Right lobe of liver (tissue), 6 donors: ENCODE data around the gene HSD11B1L. TPM values are rescaled to one million over a fixed set of nuclear protein-coding genes. Genes with fewer than 3 reads are reported as not detected.

Experiments used
- ATAC-seq, 4 donors: fragments of 200-7000 bp; cut with Tn5 transposase; one replicate each; pipeline ENCODE4 v1.9.1; 2020; ENCODE audit warnings: mild to moderate bottlenecking in 4 of 4, moderate library complexity in 4 of 4
- DNase-seq, 3 donors: peaks; one replicate each; pipeline ENCODE4 v3.0.0-alpha.2; 2020
- H3K27ac ChIP-seq, 3 donors: fragments of 200-600 bp; one replicate each; pipeline ENCODE4 v1.8.0; 2022
- H3K27me3 ChIP-seq, 2 donors: fragments of 200-600 bp; one replicate each; pipeline ENCODE4 v1.8.0; 2022
- H3K36me3 ChIP-seq, 4 donors: fragments of 200-600 bp; sonication (generic) in 1 of 4; one replicate each; pipeline versions ENCODE4 v1.5.1 to v1.8.0; 2017 to 2022; ENCODE audit warnings: control low read depth in 1 of 4
- H3K4me1 ChIP-seq, 4 donors: fragments of 200-600 bp; sonication (generic) in 1 of 4; one replicate each; pipeline versions ENCODE4 v1.5.1 to v1.8.0; 2017 to 2022; ENCODE audit warnings: control low read depth in 1 of 4
- H3K4me3 ChIP-seq, 3 donors: fragments of 200-600 bp; one replicate each; pipeline ENCODE4 v1.8.0; 2022
- H3K9me3 ChIP-seq, 4 donors: fragments of 200-600 bp; sonication (generic) in 1 of 4; one replicate each; pipeline versions ENCODE4 v1.5.1 to v1.8.0; 2017 to 2022; ENCODE audit warnings: control low read depth in 1 of 4
- CTCF ChIP-seq, 4 donors: fragments of 200-600 bp in 3 of 4; fragments of 450-650 bp in 1 of 4; IDR thresholded peaks; one replicate each; pipeline versions ENCODE4 v1.5.1 to v1.8.0; 2016 to 2022; ENCODE audit warnings: antibody characterized with exemption in 4 of 4, mild to moderate bottlenecking in 2 of 4
- POLR2A ChIP-seq: fragments of 450-650 bp; IDR thresholded peaks from one replicate; pipeline ENCODE4 v1.6.1; 2017; ENCODE audit warnings: antibody characterized with exemption, mild to moderate bottlenecking
- WGBS: methylation state at CpG from one replicate; pipeline ENCODE4 v1.1.6; 2018; ENCODE audit warnings: low coverage, low lambda C conversion rate; ENCODE audit not compliant: insufficient coverage; ENCODE audit errors: missing lambda C conversion rate; 5-methylcytosine and 5-hydroxymethylcytosine counted together
- intact Hi-C, 2 donors: fragments of 100-400 bp; cut with DNase I; formaldehyde crosslinking; loops; one replicate each; pipeline versions ENCODE4 v1.11.2 to v1.14.1; 2022
- total RNA-seq, 6 experiments: library from RNA; depleted of rRNA in 2 of 6; stranded (reverse); fragments of >200 nt in 2 of 6; fragmentation: NEBNext Ultra II Directional in 3 of 6; extraction: Animal tissue kit (Norgen Biotek cat#: 25700) in 3 of 6; gene quantifications; one replicate each; pipeline versions ENCODE4 v1.1.0 to v1.2.4, GENCODE V29; 2016 to 2023
- donor health status: DM: no; HTN: yes; CAD: no.
- donor health status: DM: no; HTN: no; CAD: no.
- donor health status: DM: no; HTN: no; CAD: no.
- donor health status: DM: no; HTN: yes; CAD: no.
- donor health status: DM: no; HTN: yes; CAD: no.

Gene HSD11B1L
- total RNA-seq, 6 experiments from 2014 or later, result 1.6 to 10.3 (median 4.0) TPM

GRCh38 chr19:5674714-5675113 lies 6.1 kb upstream of the HSD11B1L start:
- intact Hi-C loops, result loop anchor here (5.0 to 10.0 kb wide), 2 partner anchors 47 to 60 kb away; no protein-coding TSS in a partner anchor
- H3K27ac ChIP-seq, result no peak overlapping the region
- peaks cover 0 to 5% (median 0%) of the 10 kb centered on the region in 4 donors for H3K4me1 ChIP-seq
- no peaks in the 10 kb centered on the region for H3K27me3 ChIP-seq
- H3K9me3 ChIP-seq, result no peaks in the 10 kb centered on the region
- 100% methylated on average over 3 of the region's 5 CpGs for WGBS
- peaks cover 0 to 6% (median 0%) of the 10 kb centered on the region in 4 donors for H3K36me3 ChIP-seq
- H3K4me3 ChIP-seq, result no peak overlapping the region
- no peak for DNase-seq
- no peak for TF ChIP-seq CTCF (IDR thresholded peaks at IDR 0.05)
- TF ChIP-seq POLR2A, result no peak
- no peak for ATAC-seq

GRCh38 chr19:5676105-5676771 lies 4.6 kb upstream of the HSD11B1L start:
- Histone ChIP-seq H3K27me3 (no peaks in the 10 kb centered on the region), H3K4me3 (no peak overlapping the region), H3K36me3 (no peaks in the 10 kb centered on the region), H3K9me3 (no peaks in the 10 kb centered on the region), H3K4me1 (peaks cover 0 to 6% (median 0%) of the 10 kb centered on the region in 4 donors), H3K27ac (no peak overlapping the region)
- TF ChIP-seq POLR2A, result no peak
- ATAC-seq (no peak), DNase-seq (no peak)
- WGBS, result 73% methylated on average over 3 of the region's 17 CpGs
- intact Hi-C loops, result loop anchor here in 1 of 2 donors (10.0 kb wide), 1 partner anchor 61 kb away; no protein-coding TSS in a partner anchor

- TF ChIP-seq POLR2A (no peak), CTCF (IDR thresholded peaks at IDR 0.05) (no peak)
- ATAC-seq, result no peak
- Histone ChIP-seq H3K27me3 (no peaks in the 10 kb centered on the region), H3K27ac (no peak overlapping the region), H3K9me3 (no peaks in the 10 kb centered on the region), H3K4me3 (no peak overlapping the region), H3K4me1 (peaks cover 0 to 6% (median 0%) of the 10 kb centered on the region in 4 donors), H3K36me3 (no peaks in the 10 kb centered on the region)
- 70% methylated on average over 4 of the region's 13 CpGs for WGBS
- intact Hi-C loops, result loop anchor here in 1 of 2 donors (10.0 kb wide), 1 partner anchor 62 kb away; no protein-coding TSS in a partner anchor
- DNase-seq, result no peak
These were observed 4.1 kb upstream of the HSD11B1L start for GRCh38 chr19:5676772-5677105.

- DNase-seq (no peak), ATAC-seq (no peak)
- H3K27ac ChIP-seq, result no peak overlapping the region
- WGBS, result 100% methylated on average over 1 of the region's 10 CpGs
- H3K9me3 ChIP-seq, result no peaks in the 10 kb centered on the region
- H3K4me3 ChIP-seq, result no peak overlapping the region
- intact Hi-C loops, result loop anchor here in 1 of 2 donors (10.0 kb wide), 1 partner anchor 62 kb away; no protein-coding TSS in a partner anchor
- peaks cover 0 to 6% (median 0%) of the 10 kb centered on the region in 4 donors for H3K4me1 ChIP-seq
- H3K36me3 ChIP-seq, result no peaks in the 10 kb centered on the region
- TF ChIP-seq CTCF (IDR thresholded peaks at IDR 0.05), result no peak
- no peak for TF ChIP-seq POLR2A
- H3K27me3 ChIP-seq, result no peaks in the 10 kb centered on the region
These were observed 3.7 kb upstream of the HSD11B1L start for GRCh38 chr19:5677136-5677535.

- H3K4me1 ChIP-seq, result peaks cover 0 to 6% (median 0%) of the 10 kb centered on the region in 4 donors
- no peak for TF ChIP-seq CTCF (IDR thresholded peaks at IDR 0.05)
- no peak for TF ChIP-seq POLR2A
- H3K27me3 ChIP-seq, result no peaks in the 10 kb centered on the region
- no peak overlapping the region for H3K27ac ChIP-seq
- 100% methylated on average over 3 of the region's 9 CpGs for WGBS
- H3K4me3 ChIP-seq, result no peak overlapping the region
- ATAC-seq (no peak), DNase-seq (no peak)
- H3K36me3 ChIP-seq, result no peaks in the 10 kb centered on the region
- H3K9me3 ChIP-seq, result no peaks in the 10 kb centered on the region
- intact Hi-C loops, result loop anchor here in 1 of 2 donors (10.0 kb wide), 1 partner anchor 63 kb away; no protein-coding TSS in a partner anchor
These were observed 3.2 kb upstream of the HSD11B1L start for GRCh38 chr19:5677580-5677979.
